Measurements from ENCODE around the gene NAP1L3. TPM values are rescaled to one million over a fixed set of nuclear protein-coding genes. Genes with fewer than 3 reads are reported as not detected.

The NAP1L3 gene
- total RNA-seq, 1 experiment from 2014 or later, result 33.4 TPM

- TF ChIP-seq, protein P1, sequence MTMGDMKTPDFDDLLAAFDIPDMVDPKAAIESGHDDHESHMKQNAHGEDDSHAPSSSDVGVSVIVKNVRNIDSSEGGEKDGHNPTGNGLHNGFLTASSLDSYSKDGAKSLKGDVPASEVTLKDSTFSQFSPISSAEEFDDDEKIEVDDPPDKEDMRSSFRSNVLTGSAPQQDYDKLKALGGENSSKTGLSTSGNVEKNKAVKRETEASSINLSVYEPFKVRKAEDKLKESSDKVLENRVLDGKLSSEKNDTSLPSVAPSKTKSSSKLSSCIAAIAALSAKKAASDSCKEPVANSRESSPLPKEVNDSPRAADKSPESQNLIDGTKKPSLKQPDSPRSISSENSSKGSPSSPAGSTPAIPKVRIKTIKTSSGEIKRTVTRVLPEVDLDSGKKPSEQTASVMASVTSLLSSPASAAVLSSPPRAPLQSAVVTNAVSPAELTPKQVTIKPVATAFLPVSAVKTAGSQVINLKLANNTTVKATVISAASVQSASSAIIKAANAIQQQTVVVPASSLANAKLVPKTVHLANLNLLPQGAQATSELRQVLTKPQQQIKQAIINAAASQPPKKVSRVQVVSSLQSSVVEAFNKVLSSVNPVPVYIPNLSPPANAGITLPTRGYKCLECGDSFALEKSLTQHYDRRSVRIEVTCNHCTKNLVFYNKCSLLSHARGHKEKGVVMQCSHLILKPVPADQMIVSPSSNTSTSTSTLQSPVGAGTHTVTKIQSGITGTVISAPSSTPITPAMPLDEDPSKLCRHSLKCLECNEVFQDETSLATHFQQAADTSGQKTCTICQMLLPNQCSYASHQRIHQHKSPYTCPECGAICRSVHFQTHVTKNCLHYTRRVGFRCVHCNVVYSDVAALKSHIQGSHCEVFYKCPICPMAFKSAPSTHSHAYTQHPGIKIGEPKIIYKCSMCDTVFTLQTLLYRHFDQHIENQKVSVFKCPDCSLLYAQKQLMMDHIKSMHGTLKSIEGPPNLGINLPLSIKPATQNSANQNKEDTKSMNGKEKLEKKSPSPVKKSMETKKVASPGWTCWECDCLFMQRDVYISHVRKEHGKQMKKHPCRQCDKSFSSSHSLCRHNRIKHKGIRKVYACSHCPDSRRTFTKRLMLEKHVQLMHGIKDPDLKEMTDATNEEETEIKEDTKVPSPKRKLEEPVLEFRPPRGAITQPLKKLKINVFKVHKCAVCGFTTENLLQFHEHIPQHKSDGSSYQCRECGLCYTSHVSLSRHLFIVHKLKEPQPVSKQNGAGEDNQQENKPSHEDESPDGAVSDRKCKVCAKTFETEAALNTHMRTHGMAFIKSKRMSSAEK (CRISPR knock-in tag; IDR thresholded peaks at IDR 0.05; ENCODE audit: borderline replicate concordance), result no peak
- no peak for TF ChIP-seq FOXK1 (CRISPR knock-in tag; IDR thresholded peaks at IDR 0.05)
- TF ChIP-seq JAZF1 (CRISPR knock-in tag; IDR thresholded peaks at IDR 0.05), result no peak
Measured at GRCh38 chrX:93711076-93711475, 37.7 kb upstream of the NAP1L3 start (continued).

- no peak for DNase-seq (ENCODE audit: low spot score)
- Mint-ChIP-seq H3K27me3 (ENCODE audit: low read depth) (no peaks in the 10 kb centered on the region), H3K4me1 (peaks cover 4% of the 10 kb centered on the region; the same call in 1 of the 2 replicates), H3K36me3 (no peaks in the 10 kb centered on the region), H3K27ac (no peak overlapping the region), H3K9me3 (no peaks in the 10 kb centered on the region), H3K4me3 (no peak overlapping the region)
- TF ChIP-seq MLX (CRISPR knock-in tag; IDR thresholded peaks at IDR 0.05) (no peak), MYBL2 (CRISPR knock-in tag; IDR thresholded peaks at IDR 0.05) (no peak), SOX15 (CRISPR knock-in tag; IDR thresholded peaks at IDR 0.05) (no peak), NFE2L1 (CRISPR knock-in tag; IDR thresholded peaks at IDR 0.05) (no peak)
- CTCF ChIA-PET, result no interaction called here
- no peak for ATAC-seq
- POLR2A ChIA-PET, result no interaction called here
Measured at GRCh38 chrX:93703701-93704100, 30.3 kb upstream of the NAP1L3 start.

GRCh38 chrX:93695981-93696380, 22.6 kb upstream of the NAP1L3 start:
- ChIA-PET CTCF (no interaction called here), POLR2A (no interaction called here)
- H3K36me3 Mint-ChIP-seq, result no peaks in the 10 kb centered on the region
- H3K27ac Mint-ChIP-seq, result no peak overlapping the region
- no peaks in the 10 kb centered on the region for H3K9me3 Mint-ChIP-seq
- H3K4me3 Mint-ChIP-seq, result no peak overlapping the region
- ATAC-seq (no peak), DNase-seq (ENCODE audit: low spot score) (no peak)
- peaks cover 12% of the 10 kb centered on the region for H3K4me1 Mint-ChIP-seq
- no peaks in the 10 kb centered on the region for H3K27me3 Mint-ChIP-seq (ENCODE audit: low read depth)
- TF ChIP-seq JAZF1 (CRISPR knock-in tag; IDR thresholded peaks at IDR 0.05) (no peak), ATF2 (CRISPR knock-in tag; IDR thresholded peaks at IDR 0.05; ENCODE audit: borderline replicate concordance, low read depth) (no peak), FOXK1 (CRISPR knock-in tag; IDR thresholded peaks at IDR 0.05) (no peak), ZNF512 (CRISPR knock-in tag; IDR thresholded peaks at IDR 0.05; ENCODE audit: borderline replicate concordance) (no peak), KAT7 (CRISPR knock-in tag; IDR thresholded peaks at IDR 0.05; ENCODE audit: borderline replicate concordance) (no peak), FOXP1 (CRISPR knock-in tag; IDR thresholded peaks at IDR 0.05; ENCODE audit: borderline replicate concordance) (no peak)
- TF ChIP-seq, protein P2, sequence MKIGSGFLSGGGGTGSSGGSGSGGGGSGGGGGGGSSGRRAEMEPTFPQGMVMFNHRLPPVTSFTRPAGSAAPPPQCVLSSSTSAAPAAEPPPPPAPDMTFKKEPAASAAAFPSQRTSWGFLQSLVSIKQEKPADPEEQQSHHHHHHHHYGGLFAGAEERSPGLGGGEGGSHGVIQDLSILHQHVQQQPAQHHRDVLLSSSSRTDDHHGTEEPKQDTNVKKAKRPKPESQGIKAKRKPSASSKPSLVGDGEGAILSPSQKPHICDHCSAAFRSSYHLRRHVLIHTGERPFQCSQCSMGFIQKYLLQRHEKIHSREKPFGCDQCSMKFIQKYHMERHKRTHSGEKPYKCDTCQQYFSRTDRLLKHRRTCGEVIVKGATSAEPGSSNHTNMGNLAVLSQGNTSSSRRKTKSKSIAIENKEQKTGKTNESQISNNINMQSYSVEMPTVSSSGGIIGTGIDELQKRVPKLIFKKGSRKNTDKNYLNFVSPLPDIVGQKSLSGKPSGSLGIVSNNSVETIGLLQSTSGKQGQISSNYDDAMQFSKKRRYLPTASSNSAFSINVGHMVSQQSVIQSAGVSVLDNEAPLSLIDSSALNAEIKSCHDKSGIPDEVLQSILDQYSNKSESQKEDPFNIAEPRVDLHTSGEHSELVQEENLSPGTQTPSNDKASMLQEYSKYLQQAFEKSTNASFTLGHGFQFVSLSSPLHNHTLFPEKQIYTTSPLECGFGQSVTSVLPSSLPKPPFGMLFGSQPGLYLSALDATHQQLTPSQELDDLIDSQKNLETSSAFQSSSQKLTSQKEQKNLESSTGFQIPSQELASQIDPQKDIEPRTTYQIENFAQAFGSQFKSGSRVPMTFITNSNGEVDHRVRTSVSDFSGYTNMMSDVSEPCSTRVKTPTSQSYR (CRISPR knock-in tag; IDR thresholded peaks at IDR 0.05), result no peak
- TF ChIP-seq, protein P3, sequence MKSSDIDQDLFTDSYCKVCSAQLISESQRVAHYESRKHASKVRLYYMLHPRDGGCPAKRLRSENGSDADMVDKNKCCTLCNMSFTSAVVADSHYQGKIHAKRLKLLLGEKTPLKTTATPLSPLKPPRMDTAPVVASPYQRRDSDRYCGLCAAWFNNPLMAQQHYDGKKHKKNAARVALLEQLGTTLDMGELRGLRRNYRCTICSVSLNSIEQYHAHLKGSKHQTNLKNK (CRISPR knock-in tag; IDR thresholded peaks at IDR 0.05), result no peak
- TF ChIP-seq, protein P4, sequence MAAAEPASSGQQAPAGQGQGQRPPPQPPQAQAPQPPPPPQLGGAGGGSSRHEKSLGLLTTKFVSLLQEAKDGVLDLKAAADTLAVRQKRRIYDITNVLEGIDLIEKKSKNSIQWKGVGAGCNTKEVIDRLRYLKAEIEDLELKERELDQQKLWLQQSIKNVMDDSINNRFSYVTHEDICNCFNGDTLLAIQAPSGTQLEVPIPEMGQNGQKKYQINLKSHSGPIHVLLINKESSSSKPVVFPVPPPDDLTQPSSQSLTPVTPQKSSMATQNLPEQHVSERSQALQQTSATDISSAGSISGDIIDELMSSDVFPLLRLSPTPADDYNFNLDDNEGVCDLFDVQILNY (CRISPR knock-in tag; IDR thresholded peaks at IDR 0.05), result no peak
- TF ChIP-seq, protein P5, sequence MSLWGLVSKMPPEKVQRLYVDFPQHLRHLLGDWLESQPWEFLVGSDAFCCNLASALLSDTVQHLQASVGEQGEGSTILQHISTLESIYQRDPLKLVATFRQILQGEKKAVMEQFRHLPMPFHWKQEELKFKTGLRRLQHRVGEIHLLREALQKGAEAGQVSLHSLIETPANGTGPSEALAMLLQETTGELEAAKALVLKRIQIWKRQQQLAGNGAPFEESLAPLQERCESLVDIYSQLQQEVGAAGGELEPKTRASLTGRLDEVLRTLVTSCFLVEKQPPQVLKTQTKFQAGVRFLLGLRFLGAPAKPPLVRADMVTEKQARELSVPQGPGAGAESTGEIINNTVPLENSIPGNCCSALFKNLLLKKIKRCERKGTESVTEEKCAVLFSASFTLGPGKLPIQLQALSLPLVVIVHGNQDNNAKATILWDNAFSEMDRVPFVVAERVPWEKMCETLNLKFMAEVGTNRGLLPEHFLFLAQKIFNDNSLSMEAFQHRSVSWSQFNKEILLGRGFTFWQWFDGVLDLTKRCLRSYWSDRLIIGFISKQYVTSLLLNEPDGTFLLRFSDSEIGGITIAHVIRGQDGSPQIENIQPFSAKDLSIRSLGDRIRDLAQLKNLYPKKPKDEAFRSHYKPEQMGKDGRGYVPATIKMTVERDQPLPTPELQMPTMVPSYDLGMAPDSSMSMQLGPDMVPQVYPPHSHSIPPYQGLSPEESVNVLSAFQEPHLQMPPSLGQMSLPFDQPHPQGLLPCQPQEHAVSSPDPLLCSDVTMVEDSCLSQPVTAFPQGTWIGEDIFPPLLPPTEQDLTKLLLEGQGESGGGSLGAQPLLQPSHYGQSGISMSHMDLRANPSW (CRISPR knock-in tag; conservative IDR thresholded peaks at IDR 0.05; ENCODE audit: low read depth), result no peak

All from WTC11 (cell line).